ENCODE data around the gene TSPAN5.

- TF ChIP-seq POLR2A (IDR thresholded peaks at IDR 0.05) (no peak), CTCF (IDR thresholded peaks at IDR 0.05) (no peak)
Measured at GRCh38 chr4:98611677-98612317, 46.6 kb downstream of the TSPAN5 start.

Measured in testis (tissue), 2 donors.